ENCODE measurements around the gene NFKB1. TPM values are rescaled to one million over a fixed set of nuclear protein-coding genes. Genes with fewer than 3 reads are reported as not detected.

NFKB1 gene
- polyA plus RNA-seq, 2 of the 4 experiments (the other 2 are of a cell fraction): 15.2 to 18.3 TPM

GRCh38 chr4:102492531-102493241 is 8.5 kb upstream of the NFKB1 start:
- no peak for TF ChIP-seq POLR2AphosphoS2 (conservative IDR thresholded peaks at IDR 0.05; ENCODE audit: low read length)
- Histone ChIP-seq H3K27ac (no peak overlapping the region), H3K9me3 (no peaks in the 10 kb centered on the region), H3K4me1 (no peaks in the 10 kb centered on the region), H3K4me3 (no peak overlapping the region), H3K4me2 (no peak overlapping the region)
- DNase-seq (ENCODE audit: low read depth in 1 of 2, low spot score in 1 of 2) (no peak), ATAC-seq (no peak), FAIRE-seq (no peak)
- ChIA-PET CTCF (no interaction called here), POLR2A (no interaction called here)
- WGBS (ENCODE audit: missing lambda C conversion rate): 44% methylated on average over 2 of the region's 2 CpGs

- ChIA-PET POLR2A (no interaction called here), CTCF (no interaction called here)
- no peak for TF ChIP-seq JUN (IDR thresholded peaks at IDR 0.05)
- no peak for TF ChIP-seq FOXS1 (CRISPR knock-in tag; IDR thresholded peaks at IDR 0.05)
- TF ChIP-seq HOXA7 (CRISPR knock-in tag; IDR thresholded peaks at IDR 0.05): no peak
- TF ChIP-seq ESRRA (IDR thresholded peaks at IDR 0.05; ENCODE audit: borderline replicate concordance, low read length): no peak
- no peak for TF ChIP-seq NFE2L2 (conservative IDR thresholded peaks at IDR 0.05; ENCODE audit: low read length)
- no peak for TF ChIP-seq TFCP2L1 (CRISPR knock-in tag; IDR thresholded peaks at IDR 0.05)
- TF ChIP-seq POLR2A (IDR thresholded peaks at IDR 0.05; ENCODE audit: low read length): no peak
- TF ChIP-seq KDM5A (IDR thresholded peaks at IDR 0.05): no peak
- Histone ChIP-seq H3K4me1 (no peaks in the 10 kb centered on the region), H3K4me3 (no peak overlapping the region), H3K4me2 (no peak overlapping the region), H3K9me3 (no peaks in the 10 kb centered on the region), H3K27ac (no peak overlapping the region)
- FAIRE-seq: no peak
- 69% methylated on average over 1 of the region's 1 CpG for WGBS (ENCODE audit: missing lambda C conversion rate)
- ATAC-seq: no peak
- DNase-seq (ENCODE audit: low read depth in 1 of 2, low spot score in 1 of 2): no peak
Measured at GRCh38 chr4:102493257-102493656, 7.9 kb upstream of the NFKB1 start.

DNA sequence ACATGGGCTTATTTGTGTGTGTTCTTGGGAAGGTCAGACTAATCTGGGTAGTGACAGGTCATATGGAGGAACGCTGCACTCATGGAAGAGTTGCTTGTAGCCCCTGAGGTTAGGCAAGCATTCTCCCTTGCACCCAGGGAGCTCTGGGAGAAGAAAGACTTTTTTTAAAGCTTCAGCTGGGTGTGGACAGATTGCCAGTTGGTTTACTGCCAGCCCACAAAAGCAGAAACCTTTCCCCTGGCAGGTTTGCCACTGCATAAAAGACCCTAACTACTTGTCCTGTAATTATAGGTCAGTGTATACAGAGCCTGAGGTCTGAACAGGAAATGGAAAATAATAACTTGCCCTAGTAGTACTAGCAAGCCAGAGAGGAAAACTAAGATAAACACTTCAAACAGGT is 7.4 kb upstream of the NFKB1 start:
- H3K9me3 ChIP-seq: no peaks in the 10 kb centered on the region
- ChIA-PET CTCF (no interaction called here), POLR2A (no interaction called here)
- FAIRE-seq (no peak), DNase-seq (ENCODE audit: low read depth in 1 of 2, low spot score in 1 of 2) (no peak), ATAC-seq (no peak)
- no peak overlapping the region for H3K4me3 ChIP-seq
- no peak overlapping the region for H3K27ac ChIP-seq
- TF ChIP-seq NFE2L2 (conservative IDR thresholded peaks at IDR 0.05; ENCODE audit: low read length) (no peak), EP300 (IDR thresholded peaks at IDR 0.05) (no peak), HOXA7 (CRISPR knock-in tag; IDR thresholded peaks at IDR 0.05) (no peak), HMGXB4 (CRISPR knock-in tag; IDR thresholded peaks at IDR 0.05; ENCODE audit: borderline replicate concordance) (no peak), BHLHE40 (IDR thresholded peaks at IDR 0.05; ENCODE audit: low read depth, low read length) (no peak), JUN (IDR thresholded peaks at IDR 0.05) (no peak), KDM1A (IDR thresholded peaks at IDR 0.05; ENCODE audit: low read depth) (no peak), ZC3H11A (IDR thresholded peaks at IDR 0.05) (no peak)
- TF ChIP-seq, protein P1, sequence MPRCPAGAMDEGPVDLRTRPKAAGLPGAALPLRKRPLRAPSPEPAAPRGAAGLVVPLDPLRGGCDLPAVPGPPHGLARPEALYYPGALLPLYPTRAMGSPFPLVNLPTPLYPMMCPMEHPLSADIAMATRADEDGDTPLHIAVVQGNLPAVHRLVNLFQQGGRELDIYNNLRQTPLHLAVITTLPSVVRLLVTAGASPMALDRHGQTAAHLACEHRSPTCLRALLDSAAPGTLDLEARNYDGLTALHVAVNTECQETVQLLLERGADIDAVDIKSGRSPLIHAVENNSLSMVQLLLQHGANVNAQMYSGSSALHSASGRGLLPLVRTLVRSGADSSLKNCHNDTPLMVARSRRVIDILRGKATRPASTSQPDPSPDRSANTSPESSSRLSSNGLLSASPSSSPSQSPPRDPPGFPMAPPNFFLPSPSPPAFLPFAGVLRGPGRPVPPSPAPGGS (IDR thresholded peaks at IDR 0.05): no peak
- H3K4me2 ChIP-seq: no peak overlapping the region
- 25% methylated on average over 1 of the region's 1 CpG for WGBS (ENCODE audit: missing lambda C conversion rate)
- no peaks in the 10 kb centered on the region for H3K4me1 ChIP-seq

DNA sequence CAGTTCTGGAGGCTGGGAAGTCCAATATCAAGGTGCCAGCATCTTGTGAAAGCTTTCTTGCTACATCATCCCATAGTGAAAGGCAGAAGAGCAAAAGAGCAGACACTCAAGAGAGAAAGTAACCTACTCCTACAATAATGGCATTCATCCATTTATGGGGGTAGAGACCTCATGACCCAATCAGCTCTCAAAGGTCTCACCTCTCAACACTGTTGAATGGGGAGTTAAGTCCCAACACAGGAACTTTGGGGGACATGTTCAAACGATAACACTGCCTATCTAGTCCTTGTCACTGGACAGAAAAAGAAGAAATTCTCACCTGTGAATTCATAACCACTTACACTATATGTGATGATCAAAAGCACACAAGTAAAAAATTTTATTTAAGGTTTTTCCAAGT is 6.6 kb upstream of the NFKB1 start:
- H3K9me3 ChIP-seq: no peaks in the 10 kb centered on the region
- H3K27ac ChIP-seq: no peak overlapping the region
- H3K4me1 ChIP-seq: no peaks in the 10 kb centered on the region
- ATAC-seq: no peak
- ChIA-PET CTCF (no interaction called here), POLR2A (no interaction called here)
- no peak for TF ChIP-seq ZSCAN20 (CRISPR knock-in tag; IDR thresholded peaks at IDR 0.05)
- no peak for TF ChIP-seq RAD21 (conservative IDR thresholded peaks at IDR 0.05 in 1 of 2, IDR thresholded peaks at IDR 0.05 in 1 of 2)
- TF ChIP-seq RARB (CRISPR knock-in tag; IDR thresholded peaks at IDR 0.05): no peak
- no peak for DNase-seq (ENCODE audit: low read depth in 1 of 2, low spot score in 1 of 2)
- no peak overlapping the region for H3K4me3 ChIP-seq
- FAIRE-seq: no peak
- 36% methylated on average over 1 of the region's 1 CpG for WGBS (ENCODE audit: missing lambda C conversion rate)
- no peak overlapping the region for H3K4me2 ChIP-seq

All from A549 (cell line).